ENCODE measurements around the gene FGF12.

The FGF12 gene

GRCh38 chr3:192336286-192336685 is 391.1 kb downstream of the FGF12 start:
- TF ChIP-seq POLR2AphosphoS5 (IDR thresholded peaks at IDR 0.05; ENCODE audit: low read depth, low read length), result no peak
- TF ChIP-seq FOXP2 (optimal IDR thresholded peaks at IDR 0.05; ENCODE audit: borderline replicate concordance, extremely low read depth, extremely low read length, insufficient read depth), result no peak
- no peak for TF ChIP-seq REST (IDR thresholded peaks at IDR 0.05; ENCODE audit: insufficient read depth in 1 of 2, low read depth in 2 of 2, low read length in 2 of 2)
- TF ChIP-seq TAF1 (IDR thresholded peaks at IDR 0.05; ENCODE audit: borderline replicate concordance, insufficient read depth, low read length), result no peak
- TF ChIP-seq SIN3A (IDR thresholded peaks at IDR 0.05; ENCODE audit: borderline replicate concordance, insufficient read depth, low read length), result no peak

GRCh38 chr3:192332386-192333291 is 394.7 kb downstream of the FGF12 start:
- TF ChIP-seq REST (IDR thresholded peaks at IDR 0.05; ENCODE audit: insufficient read depth in 1 of 2, low read depth in 2 of 2, low read length in 2 of 2), result no peak
- TF ChIP-seq SIN3A (IDR thresholded peaks at IDR 0.05; ENCODE audit: borderline replicate concordance, insufficient read depth, low read length), result no peak
- TF ChIP-seq TAF1 (IDR thresholded peaks at IDR 0.05; ENCODE audit: borderline replicate concordance, insufficient read depth, low read length), result no peak
- TF ChIP-seq POLR2AphosphoS5 (IDR thresholded peaks at IDR 0.05; ENCODE audit: low read depth, low read length), result no peak
- TF ChIP-seq FOXP2 (optimal IDR thresholded peaks at IDR 0.05; ENCODE audit: borderline replicate concordance, extremely low read depth, extremely low read length, insufficient read depth), result no peak

- TF ChIP-seq POLR2AphosphoS5 (IDR thresholded peaks at IDR 0.05; ENCODE audit: low read depth, low read length) (no peak), FOXP2 (optimal IDR thresholded peaks at IDR 0.05; ENCODE audit: borderline replicate concordance, extremely low read depth, extremely low read length, insufficient read depth) (no peak), SIN3A (IDR thresholded peaks at IDR 0.05; ENCODE audit: borderline replicate concordance, insufficient read depth, low read length) (no peak), REST (IDR thresholded peaks at IDR 0.05; ENCODE audit: insufficient read depth in 1 of 2, low read depth in 2 of 2, low read length in 2 of 2) (no peak), TAF1 (IDR thresholded peaks at IDR 0.05; ENCODE audit: borderline replicate concordance, insufficient read depth, low read length) (no peak)
Measured at GRCh38 chr3:192331749-192332385, 395.5 kb downstream of the FGF12 start.

- no peak for TF ChIP-seq FOXP2 (optimal IDR thresholded peaks at IDR 0.05; ENCODE audit: borderline replicate concordance, extremely low read depth, extremely low read length, insufficient read depth)
Measured at GRCh38 chr3:192326656-192327055, 400.7 kb downstream of the FGF12 start.

GRCh38 chr3:192317564-192317963 is 409.8 kb downstream of the FGF12 start:
- no peak for TF ChIP-seq POLR2AphosphoS5 (IDR thresholded peaks at IDR 0.05; ENCODE audit: low read depth, low read length)
- TF ChIP-seq REST (IDR thresholded peaks at IDR 0.05; ENCODE audit: insufficient read depth in 1 of 2, low read depth in 2 of 2, low read length in 2 of 2), result no peak
- no peak for TF ChIP-seq FOXP2 (optimal IDR thresholded peaks at IDR 0.05; ENCODE audit: borderline replicate concordance, extremely low read depth, extremely low read length, insufficient read depth)
- TF ChIP-seq SIN3A (IDR thresholded peaks at IDR 0.05; ENCODE audit: borderline replicate concordance, insufficient read depth, low read length), result no peak
- TF ChIP-seq TAF1 (IDR thresholded peaks at IDR 0.05; ENCODE audit: borderline replicate concordance, insufficient read depth, low read length), result no peak
